HG03457 (cell line): ENCODE data around the gene SRC.
A peak's percentile ranks its signal among the peaks of the same experiment; 100 is the strongest.
"Not testable (repeated sequence)": the region's sequence is repeated elsewhere in the genome, so short reads cannot be mapped to it uniquely, and the experiment has no call there.

Experiments used
- ATAC-seq: cut with Tn5 transposase; IDR thresholded peaks from one replicate; pipeline ENCODE4 v1.9.1; 2021; ENCODE audit warnings: moderate number of reproducible peaks; ENCODE audit not compliant: unreplicated experiment

The SRC gene

DNA sequence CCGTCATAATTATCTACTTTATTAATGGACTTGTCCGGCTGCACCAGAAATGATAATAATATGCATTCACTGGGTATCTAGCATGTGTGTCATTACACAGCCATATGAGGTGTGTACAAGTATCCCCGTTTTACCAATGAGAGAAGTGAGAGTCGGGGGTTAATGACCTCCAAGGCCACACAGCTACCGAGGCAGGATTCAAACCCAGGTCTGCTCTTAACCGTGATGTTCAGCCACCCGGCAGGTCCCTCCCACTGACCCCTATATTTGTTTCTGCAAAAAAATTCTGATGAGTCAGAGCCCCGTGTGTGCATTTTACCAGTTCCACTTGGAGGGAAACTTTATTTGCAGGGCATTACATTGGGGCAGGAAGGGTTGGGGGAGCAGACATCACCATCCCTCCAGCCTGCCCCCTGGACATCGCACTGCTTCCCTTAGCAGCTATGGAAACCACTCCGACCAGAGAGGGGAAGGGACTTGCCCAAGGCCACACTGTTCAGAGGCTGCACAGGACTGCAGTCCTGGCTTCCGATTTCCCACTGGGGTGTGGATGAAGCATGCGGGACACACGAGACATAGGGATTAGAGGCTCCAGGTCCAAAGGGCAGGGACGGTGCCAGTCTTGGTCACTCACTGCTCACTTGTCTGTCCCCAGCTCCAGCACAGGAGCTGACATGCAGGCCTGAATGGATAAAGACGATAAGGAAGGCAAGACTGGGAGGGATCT lies 10.1 kb upstream of the SRC start:
- no peak for ATAC-seq

DNA sequence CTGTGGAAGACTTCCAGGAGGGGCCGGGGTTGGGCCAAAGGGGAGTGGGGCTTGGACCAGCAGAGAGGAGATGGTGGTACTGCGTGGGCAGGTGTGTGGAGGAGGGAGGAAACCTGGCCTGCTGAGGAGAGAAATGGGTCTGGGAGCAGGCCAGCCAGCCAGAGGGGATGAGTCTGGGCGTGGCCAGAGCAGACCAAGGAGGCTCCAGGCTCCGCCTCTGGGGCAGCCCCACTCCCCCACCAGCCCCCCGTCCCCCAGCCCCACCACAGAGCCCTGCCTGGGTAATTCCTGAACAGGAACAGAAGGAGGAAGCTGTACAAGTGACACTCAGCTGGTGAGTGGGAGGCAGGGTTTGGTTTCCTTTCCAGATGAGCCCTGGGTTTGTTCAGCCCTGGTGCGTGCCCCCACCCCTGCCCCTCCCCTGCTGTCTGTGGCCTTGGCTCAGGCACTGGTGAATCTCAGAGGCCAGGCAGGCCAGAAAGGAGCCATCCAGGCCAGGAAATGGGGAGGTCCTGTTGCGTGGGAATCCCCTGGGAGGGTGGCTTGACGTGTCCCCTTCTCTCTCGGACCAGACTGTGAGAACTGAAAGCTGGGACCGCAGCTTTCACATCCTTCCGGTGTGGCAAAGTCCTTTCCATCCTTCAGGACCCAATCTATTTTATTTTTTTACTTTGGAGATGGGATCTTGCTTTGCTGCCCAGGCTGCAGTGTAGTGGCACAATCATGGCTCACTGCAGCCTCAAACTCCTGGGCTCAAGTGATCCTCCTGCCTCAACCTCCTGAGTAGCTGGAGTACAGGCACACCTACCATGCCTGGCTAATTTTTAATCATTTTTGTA lies 9.4 kb upstream of the SRC start:
- peak; percentile 67 for ATAC-seq

DNA sequence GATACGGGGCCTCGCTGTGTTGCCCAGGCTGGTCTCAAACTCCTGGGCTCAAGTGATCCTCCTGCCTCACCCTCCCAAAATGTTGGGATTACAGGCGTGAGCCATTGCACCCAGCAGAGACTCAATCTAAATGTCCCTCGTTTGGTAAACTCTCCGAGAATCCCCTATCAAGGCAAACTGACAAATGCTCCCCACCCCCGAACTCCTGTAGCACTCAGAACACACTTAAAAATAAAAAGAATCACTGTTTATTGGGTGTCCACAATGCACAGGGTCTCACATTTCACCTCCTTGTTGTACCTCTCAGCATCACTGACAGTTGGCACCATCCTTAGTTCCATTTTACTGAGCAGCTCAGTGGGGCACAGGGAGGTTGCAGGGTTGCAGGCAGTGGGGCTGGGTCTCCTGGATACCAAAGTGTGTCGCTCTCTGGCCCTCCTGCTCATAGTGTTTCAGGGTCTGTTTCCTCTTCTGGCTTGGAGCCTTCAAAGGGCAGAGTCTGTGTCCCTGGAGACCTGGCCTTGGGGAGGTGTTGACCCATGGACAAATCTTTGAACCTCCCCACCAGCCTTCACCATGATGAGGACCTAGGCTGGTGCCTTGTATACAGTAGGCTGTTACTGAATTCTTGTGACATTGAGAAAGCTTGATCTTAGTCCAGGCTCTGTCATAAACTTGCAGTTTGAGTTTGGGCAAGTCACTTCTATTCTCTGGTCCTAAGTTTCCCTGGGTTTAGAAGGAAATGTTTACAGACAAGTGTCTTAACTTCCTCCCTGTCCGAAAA lies 8.5 kb upstream of the SRC start:
- no peak for ATAC-seq

DNA sequence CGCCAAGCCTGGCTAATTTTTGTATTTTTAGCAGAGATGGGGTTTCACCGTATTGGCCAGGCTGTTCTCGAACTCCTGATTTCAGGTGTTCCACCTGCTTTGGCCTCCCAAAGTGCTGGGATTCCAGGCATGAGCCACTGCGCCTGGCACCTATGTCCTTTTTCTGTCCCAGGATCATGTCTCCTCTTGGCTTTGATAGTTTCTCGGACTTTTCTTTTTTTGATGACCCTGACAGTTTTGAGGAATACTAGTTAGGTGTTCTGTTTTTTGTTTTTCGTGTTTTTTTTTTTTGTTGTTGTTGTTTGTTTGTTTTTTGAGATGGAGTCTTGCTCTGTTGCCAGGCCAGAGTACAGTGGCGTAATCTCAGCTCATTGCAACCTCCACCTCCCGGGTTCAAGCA lies 7.6 kb upstream of the SRC start:
- not testable (repeated sequence) for ATAC-seq

DNA sequence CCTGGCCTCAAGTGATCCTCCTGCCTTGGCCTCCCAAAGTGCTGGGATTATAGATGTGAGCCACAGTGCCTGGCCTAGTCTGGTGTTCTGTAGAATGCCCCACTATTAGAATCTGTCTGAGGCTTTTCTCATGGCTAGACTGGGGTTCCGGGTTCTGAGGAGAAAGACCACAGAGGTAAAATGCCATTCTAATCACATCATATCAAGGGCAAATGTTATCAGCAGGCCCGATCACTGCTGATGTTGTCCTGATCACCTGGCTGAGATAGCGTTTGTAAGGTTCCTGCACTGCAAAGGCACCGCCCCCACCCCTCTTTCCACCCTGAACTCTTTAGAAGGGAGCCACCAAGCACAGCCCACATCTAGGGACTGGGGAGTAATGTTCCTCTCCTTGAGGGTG lies 6.7 kb upstream of the SRC start:
- no peak for ATAC-seq

DNA sequence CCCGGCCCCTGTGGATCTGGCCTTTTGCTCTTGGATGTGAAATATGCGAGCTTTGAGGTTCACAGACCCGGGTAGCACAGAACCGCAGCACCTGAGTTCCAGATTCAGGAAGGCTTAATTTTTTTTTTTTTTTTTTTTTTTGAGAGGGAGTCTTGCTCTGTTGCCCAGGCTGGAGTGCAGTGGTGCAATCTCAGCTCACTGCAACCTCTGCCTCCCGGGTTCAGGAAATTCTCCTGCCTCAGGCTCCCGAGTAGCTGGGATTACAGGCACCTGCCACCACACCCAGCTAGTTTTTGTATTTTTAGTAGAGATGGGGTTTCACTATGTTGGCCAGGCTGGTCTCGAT lies 6.2 kb upstream of the SRC start:
- ATAC-seq = not testable (repeated sequence)

DNA sequence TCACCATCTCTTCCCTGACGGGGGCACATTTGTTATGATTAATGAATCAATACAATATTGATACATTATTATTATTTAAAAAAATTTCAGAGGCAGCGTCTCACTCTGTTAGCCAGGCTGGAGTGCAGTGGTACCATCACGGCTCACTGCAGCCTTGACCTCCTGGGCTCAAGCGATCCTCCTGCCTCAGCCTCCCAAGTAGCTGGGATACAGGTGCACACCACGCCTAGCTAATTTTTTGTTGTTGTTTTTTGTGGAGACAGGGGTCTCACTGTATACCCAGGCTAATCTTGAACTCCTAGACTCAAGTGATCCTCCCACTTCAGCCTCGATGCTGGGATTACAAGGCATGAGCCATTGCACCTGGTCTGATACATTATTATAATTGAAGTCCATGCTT lies 4.9 kb upstream of the SRC start:
- ATAC-seq = no peak

DNA sequence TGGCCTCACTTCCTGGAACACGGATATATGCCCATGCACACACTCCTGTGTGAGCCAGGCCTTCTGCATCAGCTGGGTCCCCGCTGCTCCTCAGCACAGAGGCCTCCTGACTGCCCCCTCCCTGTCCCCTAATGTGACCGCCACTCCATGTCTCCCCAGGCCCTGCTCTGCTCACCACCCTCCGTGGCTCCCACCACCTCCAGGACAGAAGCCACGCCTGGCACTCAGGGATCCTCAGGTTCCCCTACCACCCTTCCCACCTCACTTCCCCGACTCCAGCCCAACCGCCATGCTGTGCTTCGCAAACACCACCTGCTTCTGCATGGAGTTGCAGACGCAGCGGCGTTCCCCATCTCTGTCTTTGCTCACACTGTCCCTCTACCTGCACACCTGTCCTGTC lies 4.3 kb upstream of the SRC start:
- ATAC-seq = no peak

DNA sequence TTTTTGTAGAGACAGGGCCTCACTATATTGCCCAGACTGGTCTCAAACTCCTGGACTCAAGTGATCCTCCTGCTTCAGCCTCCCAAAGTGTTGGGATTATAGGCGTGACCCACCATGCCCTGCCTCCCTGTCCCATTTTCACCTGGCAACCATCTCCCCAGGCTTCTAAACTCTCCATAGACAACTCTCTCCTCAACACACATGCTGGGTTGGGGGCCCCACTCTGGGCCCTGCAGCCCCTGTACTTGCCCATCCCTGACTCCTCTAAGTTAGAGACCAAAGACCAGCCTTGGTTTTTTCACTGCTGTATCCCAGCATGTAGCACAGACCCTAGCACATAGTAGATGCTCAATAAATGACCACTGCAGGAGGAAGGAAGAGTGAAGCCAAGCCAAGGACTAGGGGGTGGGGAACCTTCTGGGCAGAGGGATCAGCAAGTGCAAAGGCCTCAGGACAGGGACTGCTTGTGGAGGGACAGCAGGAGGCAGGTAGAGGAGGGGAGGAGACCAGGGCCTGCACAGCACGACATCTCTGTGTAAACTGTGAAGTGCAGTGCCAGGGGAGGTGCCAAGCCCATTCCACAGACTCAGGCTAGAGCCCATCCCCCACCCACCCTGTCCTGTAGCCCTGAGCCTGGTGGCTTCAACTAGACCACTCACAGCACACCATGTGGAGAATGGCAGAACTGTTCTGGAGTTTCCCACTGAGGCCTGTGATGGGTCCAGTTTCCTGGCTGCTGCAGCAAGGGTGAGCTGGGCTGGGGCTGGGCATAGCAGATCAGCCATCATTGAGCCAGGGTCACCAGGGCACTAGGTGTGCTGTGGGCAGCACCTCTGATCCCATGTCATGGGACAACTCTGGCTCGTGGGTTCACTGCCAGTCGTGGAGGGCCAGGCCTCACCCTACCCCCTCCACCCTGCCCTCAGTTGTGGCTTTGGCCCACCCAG lies 3.4 kb upstream of the SRC start:
- no peak for ATAC-seq

DNA sequence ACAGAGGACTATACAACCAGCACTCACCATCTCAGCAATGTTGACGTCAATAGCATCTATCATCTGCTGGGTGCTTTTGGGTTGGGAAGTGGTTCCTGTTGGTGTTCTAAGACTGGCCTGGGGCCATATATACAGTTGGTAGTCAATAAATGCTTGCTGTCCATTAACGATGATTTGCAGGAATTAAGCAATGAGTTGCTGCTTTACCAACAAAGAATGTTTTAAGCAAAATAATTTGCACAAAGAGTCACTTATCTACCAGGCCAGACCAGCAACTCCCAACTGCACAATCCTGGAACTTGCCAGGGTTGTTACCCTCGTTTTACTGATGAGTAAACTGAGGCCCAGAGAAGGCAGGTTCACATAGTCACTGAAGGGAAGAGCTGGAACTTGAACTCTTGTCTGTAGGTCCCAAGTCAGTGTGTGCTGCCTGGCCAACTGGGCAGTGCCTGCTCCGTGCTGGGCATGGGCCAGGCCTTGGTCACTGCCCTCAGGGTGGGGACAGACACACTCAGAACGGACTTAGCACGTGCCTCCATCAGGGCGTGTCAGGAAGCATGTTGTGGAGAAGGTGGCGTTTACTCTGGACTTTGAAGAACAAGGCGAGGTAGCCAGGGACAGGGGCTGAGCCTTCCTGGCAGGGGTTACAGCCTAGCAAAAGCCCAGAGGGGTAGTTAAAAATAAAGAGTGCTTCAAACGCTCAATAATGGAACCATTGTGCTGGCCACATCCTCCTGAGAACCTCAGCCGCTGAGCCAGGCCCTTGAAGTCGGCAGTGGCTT lies 2.5 kb upstream of the SRC start:
- ATAC-seq = no peak

DNA sequence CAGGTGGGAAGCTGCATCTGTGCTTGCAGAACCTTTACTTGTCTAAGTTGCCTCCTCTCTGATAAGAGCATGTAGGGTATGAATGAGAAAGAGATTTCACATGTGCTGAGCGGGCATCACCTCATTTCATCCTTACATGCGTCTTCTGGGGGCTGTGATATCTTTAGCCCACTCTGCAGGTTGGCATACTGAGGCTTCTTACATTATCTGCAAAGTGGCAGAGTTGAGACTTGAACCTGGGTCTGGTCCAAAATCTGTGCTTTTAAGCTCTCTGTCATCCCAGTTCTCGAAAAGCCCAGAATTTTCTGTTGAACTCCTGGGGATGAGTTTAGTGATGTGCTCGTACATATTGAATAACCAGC lies 2.0 kb upstream of the SRC start:
- ATAC-seq = no peak

DNA sequence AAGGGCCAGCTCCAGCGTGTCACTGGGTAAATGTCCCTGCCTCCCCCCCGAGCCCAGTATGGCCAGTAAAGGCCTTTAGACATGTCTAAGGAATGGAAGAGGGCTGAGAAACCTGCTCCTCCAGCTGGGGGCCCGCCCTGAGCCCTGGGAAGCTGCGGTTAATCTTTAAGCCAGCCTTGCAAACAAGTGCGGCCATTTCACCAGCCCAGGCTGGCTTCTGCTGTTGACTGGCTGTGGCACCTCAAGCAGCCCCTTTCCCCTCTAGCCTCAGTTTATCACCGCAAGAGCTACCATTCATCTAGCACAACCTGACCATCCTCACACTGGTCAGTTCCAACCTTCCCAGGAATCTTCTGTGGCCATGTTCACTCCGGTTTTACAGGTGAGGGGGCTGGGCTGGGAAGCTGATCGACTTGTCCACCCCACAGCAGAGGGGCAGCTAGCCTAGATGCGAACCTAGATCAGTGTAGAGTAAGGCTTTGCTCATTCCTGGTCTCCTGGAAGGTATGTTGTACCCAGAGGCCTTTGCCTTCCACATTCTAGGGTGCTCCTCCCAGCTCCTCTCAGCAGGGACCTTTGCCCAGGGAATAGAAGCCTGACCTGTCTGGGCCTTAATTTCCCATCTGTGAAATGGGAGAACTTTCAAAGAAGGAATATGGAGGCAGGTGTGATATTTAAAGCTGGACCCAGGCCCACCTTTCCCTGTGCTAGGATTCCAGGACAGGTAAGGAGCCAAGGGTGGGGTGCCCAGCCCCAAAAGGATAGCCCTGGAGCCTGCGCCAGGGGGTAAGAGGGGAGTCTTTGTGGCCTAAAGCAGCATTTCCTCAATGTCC lies 1.2 kb upstream of the SRC start:
- ATAC-seq = no peak

DNA sequence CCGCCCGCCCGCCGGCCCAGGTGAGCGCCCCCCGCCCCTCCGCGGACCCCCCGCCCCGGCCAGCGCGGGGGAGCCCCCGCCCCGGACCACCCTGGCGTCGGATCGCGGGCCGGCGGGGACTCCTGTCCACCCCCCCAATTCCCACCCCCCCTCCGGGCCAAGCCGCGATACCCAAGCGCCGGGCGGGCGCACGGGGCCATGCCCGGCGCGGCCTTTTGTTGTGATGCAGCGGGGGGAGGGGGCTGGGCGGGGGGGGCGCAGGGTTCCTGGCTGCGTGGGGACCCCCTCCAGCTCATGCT lies 245 bp downstream of the SRC start:
- no peak for ATAC-seq

DNA sequence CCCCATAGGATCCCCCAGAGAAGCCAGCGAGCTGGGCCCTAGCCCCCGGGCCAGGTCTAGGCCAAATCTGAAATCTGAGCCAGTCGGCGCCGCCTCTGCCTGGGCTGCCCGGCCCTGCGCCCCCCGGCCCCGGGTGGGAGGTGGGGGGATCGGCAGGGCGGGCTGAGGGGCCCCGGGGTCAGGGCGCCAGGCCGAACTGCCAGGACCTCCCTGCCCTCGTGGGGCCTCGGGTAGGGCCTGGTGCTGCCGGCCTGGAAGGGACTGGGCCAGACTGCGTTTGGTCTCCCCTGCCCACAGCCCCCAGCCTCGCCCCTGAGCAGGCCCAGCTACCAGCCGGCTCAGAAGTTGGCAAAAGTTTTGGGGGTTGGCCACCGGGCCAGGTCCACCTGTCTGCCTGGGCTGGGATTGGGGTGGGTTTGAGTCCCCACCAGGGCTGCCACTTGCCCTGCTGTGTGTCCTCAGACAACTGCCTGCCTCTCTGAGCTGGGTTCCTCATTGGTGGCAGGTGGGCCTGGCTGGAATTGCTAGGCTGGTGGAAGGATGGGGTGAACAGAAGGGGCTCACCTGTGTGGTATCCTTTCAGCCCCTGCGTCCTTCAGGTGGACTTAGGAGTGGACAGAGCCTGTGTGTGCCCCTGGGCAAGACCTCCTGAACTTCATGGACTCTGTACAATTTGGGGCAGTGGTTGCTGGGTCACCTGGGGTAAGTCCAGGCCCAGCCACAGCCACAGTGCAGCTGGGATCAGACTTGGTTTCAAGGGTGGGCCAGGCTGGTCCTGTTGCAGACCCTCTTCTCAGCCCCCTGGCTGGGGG lies 801 bp downstream of the SRC start:
- ATAC-seq = no peak

DNA sequence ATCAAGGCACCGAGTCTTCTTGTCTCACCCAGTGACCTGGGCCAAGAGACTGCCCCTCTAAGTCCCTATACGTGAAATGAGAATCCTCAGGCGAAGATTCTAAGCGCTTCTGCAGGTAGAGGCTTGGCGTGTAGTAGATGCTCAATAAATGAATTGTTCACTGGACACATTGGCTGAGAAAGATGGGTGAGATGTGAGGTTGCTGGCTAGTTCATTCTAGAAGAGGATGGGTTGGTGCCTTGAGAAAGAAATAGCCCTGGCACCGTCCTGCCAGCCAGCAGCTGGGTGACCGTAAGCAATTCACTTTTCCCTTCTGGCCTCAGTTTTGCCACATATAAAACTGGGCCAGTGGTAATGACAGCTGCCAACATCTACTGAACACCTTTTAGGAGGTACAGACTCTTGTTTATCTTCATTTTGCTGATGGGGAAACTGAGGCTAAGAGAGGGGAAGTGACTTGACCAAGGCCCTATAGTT lies 1.4 kb downstream of the SRC start:
- no peak for ATAC-seq

DNA sequence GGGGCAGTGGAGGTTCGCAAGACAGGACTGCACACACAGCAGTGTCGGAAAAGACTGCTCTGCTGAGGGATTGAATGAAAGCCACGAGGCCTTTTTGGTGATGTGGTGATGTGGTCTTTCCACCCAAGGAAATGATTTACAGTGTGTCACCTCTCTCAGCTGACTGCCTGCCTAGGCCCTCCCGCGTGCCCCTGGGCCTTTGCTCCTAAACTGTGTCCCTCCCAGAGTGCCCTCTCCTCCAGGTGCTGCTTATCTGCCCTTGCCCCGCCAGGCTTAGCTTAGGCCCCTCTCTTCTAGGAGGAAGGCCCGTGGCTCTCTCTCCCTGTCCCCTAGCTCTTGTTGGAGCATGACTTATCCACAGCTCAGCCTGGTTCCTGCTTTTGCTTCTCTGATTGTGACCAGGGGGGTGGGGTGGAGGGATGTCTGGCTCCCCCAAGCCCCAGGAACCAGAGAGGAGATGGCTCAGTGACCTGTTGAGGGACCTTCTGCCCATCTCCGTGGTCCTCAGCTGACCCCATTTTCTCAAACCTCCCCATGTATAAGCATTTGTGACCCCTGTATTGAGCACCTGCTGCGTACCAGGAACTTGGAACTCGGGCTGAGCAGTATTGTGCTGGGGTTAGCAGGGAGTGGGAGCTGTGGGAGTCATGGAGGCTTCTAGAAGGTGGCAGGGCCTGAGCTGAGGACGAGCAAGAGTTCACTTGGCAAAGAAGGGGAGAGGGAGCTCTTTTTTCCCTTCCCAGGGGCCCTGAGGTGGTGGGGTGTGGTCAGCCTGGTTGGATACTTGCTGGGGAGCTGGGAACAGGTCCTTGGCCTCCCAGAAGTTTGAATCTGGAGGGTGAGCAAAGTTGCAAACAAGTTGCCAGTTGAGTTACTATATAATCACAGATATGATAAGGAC lies 2.2 kb downstream of the SRC start:
- no peak for ATAC-seq

DNA sequence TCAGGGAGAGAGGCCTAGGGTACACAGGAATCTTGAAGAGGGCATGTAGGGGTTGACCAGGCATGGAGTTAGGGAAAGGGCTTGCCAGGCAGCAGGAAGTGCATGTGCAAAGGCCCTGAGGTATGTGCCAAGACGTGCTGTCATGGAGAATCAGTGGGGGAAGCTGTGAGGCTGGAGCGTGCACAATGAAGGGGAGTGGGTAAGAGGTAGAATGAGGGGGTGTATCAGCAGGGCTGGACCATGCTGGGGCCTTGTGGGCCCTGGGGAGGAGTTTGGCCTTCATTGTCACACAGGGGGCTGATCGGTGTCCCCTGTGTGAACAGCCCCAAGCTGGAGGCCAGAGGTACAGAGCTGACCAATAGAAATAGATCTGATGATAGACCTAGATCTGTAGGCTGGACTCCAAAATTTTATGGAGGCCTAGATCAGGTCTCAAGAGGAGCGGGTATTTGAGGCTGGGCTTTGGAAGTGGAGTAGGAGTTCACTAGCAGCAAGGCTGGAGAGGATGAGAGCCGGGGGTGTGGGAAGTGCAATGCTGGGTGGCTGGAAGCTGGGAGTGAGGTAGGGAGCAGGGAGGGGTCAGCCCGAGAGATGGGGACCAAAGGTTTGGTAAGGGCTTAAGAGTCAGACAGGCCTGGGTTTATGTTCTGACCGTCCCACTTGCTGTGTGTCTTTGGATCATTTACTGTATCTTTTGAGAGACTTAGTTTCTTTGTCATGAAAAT lies 3.0 kb downstream of the SRC start:
- no peak for ATAC-seq
